NCI-H146 (cell line): ENCODE results near the gene INPP5K.

Experiments
- DNase-seq: peaks from one replicate; lab custom pipeline; 2025; lab: John Stamatoyannopoulos, UW

The INPP5K gene

GRCh38 chr17:1485423-1486376 lies 30.7 kb downstream of the INPP5K start:
- peak; percentile 60 for DNase-seq

- peak; percentile 76 for DNase-seq
Observed at GRCh38 chr17:1484676-1485422, 31.6 kb downstream of the INPP5K start.

- no peak for DNase-seq
Observed at GRCh38 chr17:1484060-1484535, 32.3 kb downstream of the INPP5K start.

GRCh38 chr17:1482680-1483079 lies 33.7 kb downstream of the INPP5K start:
- no peak for DNase-seq

- no peak for DNase-seq
Observed at GRCh38 chr17:1481736-1482135, 34.7 kb downstream of the INPP5K start.

- no peak for DNase-seq
Observed at GRCh38 chr17:1480747-1481465, 35.5 kb downstream of the INPP5K start.

- no peak for DNase-seq
Observed at GRCh38 chr17:1478418-1478817, 38.0 kb downstream of the INPP5K start.

- DNase-seq, result no peak
Observed at GRCh38 chr17:1475321-1475854, 41.0 kb downstream of the INPP5K start.

- DNase-seq, result no peak
Observed at GRCh38 chr17:1474402-1475189, 41.8 kb downstream of the INPP5K start.

GRCh38 chr17:1473841-1474240 lies 42.6 kb downstream of the INPP5K start:
- DNase-seq, result no peak

- no peak for DNase-seq
Observed at GRCh38 chr17:1473170-1473569, 43.2 kb downstream of the INPP5K start.

- no peak for DNase-seq
Observed at GRCh38 chr17:1471911-1472821, 44.2 kb downstream of the INPP5K start.

- no peak for DNase-seq
Observed at GRCh38 chr17:1471490-1471889, 44.9 kb downstream of the INPP5K start.

- DNase-seq, result no peak
Observed at GRCh38 chr17:1470755-1471462, 45.5 kb downstream of the INPP5K start.

GRCh38 chr17:1470071-1470754 lies 46.2 kb downstream of the INPP5K start:
- no peak for DNase-seq

GRCh38 chr17:1469231-1469852 lies 47.1 kb downstream of the INPP5K start:
- DNase-seq, result no peak

- DNase-seq, result no peak
Observed at GRCh38 chr17:1467898-1468492, 48.4 kb downstream of the INPP5K start.

- DNase-seq, result no peak
Observed at GRCh38 chr17:1467258-1467657, 49.2 kb downstream of the INPP5K start.
